Midbrain (tissue), 1 donor: Measurements from ENCODE around the gene KIF6.

Experiments
- DNase-seq: peaks from one replicate; lab custom pipeline; 2025; lab: John Stamatoyannopoulos, UW

The KIF6 gene

GRCh38 chr6:39451831-39452230 lies 273.4 kb downstream of the KIF6 start:
- DNase-seq: no peak

DNA sequence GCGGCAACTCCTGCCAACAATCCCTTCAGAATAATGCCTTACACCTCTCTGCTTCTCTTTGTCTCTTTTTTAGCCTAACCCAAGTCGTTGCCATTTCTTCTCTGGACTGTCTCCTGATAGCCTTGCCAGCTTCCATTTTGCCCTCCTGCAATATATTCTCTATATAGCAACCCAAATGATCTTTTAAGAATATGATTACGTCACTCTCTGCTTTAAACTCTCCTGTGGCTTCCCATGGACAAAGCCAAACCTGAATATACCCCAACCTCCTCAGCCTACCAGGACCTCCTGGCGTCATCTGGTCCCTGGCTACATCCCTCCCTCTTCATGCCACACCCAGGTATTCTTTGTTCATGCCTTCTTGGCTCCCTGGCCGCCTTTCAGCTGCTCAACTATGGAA lies 276.2 kb downstream of the KIF6 start:
- no peak for DNase-seq

DNA sequence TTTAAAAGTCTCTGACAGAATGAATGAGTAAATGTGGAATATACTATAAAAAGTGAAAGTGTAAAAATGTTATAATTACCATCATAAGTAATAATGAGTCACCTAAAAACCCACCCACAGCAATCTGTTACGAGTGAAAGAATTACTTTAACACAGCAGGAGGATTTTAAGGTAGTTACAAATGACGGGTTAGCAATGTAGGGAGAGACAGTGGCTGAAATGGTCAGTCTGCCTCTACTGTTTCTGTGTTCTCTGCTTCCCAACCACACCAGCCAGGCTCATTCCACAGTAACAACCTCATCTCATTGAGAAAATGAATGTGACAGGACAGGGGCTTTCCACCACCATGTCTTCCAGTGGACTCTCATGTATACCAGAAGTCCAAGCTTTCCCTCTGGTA lies 278.3 kb downstream of the KIF6 start:
- no peak for DNase-seq

GRCh38 chr6:39445667-39446066 lies 279.5 kb downstream of the KIF6 start:
- no peak for DNase-seq

- no peak for DNase-seq
Observed at GRCh38 chr6:39444479-39445019, 280.7 kb downstream of the KIF6 start.

DNA sequence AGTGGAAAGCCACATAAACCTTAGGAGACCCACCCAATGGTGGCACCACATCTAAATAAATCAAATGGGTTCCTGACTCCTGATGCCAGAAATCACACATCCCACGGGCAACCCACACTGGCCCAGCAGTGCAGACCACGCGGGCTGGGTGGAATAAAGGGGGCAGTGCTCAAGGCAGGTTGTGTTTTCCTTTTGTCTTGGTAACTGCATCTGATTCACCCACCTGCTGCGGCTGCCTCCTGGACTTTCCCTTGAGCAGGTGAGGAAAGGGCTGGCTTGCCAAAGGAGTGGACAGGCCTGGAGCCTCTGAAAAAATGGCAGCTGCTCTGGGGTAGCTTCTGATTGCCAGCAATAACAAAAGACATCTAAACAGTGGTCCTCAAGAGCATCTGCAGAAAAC lies 283.2 kb downstream of the KIF6 start:
- no peak for DNase-seq

DNA sequence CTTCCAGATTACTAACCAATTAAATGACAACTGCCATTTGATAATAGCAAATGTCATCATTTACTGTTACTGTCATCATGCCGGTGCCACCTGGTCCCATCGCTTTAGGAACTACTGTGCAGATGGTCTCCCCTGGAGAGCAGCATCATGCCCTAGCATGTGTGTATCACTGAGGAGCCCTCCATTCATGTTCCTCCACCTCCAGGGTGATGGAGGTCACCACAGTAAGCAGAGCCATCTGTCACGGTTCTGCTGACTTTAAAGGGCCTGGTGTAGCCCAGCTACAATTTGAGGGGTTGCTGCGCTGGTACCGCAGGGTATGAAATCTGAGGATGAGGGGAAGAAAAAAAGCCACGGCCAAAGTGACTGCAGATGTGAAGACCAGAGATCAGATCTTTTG lies 283.9 kb downstream of the KIF6 start:
- no peak for DNase-seq

GRCh38 chr6:39440039-39440426 lies 285.2 kb downstream of the KIF6 start:
- no peak for DNase-seq

DNA sequence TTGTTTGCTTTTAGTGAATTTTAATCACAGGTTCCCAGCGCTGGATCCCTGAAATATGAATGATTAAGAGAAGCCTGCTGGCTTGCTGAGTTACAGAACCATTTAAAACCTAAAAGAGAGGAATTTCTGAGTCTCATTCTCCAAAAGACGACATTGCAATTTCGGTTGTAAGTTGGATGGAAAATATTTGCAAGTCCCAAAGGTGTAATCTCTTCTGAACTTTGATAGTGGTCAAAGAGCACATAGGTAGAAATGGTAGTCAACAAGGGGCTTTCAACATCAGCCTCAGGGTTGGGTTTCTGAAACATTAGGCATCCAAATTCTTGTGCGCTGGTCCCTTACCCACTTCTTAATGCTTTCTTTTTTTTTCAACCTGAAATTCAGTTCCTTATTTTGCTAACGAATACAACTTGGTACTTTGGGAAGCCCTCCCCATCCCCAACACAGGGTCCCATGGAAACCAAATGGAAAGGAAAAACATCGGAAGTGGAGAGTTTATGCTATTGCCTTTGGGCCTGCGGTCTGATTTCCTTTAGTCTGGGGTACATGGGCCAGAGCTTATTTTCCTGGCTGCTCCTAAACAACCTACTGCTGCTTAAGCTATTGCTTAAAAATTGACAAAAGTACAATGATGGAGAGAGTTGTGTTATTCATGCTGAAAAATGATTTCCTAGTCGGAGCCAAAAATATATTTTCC lies 285.7 kb downstream of the KIF6 start:
- DNase-seq: no peak

DNA sequence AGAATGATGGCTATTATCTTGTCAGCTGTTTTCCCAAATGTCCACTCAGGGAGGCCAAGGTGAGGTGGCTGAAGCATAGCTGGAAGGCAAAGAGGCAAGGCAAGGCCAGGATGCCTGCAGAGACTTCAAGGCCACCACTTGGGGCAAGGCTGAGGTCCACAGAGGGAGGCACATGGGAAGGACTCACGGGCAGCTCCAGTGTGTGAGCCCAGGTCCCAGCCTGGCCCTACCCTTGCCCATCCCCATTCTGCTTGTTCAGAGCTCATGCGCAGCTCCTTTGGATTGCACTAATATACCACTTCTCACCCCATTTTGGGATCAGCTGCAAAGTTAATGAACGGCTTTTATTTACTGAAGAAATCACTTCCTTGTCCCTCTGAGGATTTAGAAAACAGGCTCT lies 291.6 kb downstream of the KIF6 start:
- DNase-seq: no peak

GRCh38 chr6:39432330-39433025 lies 292.7 kb downstream of the KIF6 start:
- no peak for DNase-seq

GRCh38 chr6:39430871-39431523 lies 294.2 kb downstream of the KIF6 start:
- peak; percentile 77 for DNase-seq

DNA sequence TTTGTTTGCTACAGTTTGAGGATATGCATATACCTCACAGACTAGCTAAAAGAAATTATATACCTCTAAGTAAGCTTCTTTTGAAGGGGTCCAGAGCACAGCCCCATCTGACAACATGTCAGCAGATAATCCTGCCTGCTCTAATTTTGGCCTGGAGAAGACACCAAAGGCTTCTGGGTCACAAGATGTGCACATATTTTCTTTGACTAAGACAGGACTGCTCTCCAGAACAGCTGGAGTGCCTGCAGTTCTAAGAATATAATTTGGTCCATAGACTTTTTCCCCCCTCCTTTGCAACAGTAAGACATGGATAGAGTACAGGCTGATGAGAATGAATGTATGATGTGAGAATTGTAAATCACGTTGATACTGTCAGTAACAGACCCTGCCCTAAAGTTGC lies 294.8 kb downstream of the KIF6 start:
- no peak for DNase-seq

DNA sequence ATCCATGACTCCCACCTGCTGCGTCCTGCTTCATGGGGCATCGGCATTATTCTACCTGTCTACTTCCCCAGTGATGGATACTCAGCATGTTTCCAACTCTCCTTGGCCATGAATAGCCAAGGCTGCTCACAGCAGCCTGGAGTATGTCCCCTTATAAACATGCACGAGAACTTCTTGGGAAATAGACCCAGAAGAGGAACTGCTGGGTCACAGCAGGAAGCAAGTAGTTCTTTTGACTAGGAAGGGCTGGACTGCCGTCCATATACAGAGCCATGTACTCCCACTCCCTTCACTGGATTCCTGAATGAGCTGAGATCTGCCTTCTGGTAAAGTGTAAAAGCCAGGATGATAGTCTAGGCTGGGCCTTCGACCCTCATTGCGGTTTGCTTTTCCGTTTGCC lies 296.4 kb downstream of the KIF6 start:
- DNase-seq: no peak

DNA sequence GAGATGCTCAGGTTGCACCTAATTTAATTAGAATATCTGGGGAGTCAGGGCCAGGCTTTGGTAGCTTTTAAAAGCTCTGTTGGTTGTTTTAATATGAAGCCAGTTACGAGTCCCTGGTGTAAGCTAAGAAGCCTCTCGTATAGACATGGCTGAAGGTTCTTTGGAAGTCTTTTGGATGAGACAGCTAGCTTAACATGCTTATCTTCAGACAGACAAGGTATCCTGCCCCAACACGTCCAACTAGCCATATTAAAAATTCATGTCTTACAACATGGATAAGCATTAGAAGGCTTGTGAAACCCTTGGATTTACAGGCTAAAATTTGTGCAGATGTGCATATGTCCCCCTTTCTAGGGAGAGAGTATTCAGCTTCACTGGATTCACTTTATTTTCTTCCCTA lies 297.1 kb downstream of the KIF6 start:
- no peak for DNase-seq

DNA sequence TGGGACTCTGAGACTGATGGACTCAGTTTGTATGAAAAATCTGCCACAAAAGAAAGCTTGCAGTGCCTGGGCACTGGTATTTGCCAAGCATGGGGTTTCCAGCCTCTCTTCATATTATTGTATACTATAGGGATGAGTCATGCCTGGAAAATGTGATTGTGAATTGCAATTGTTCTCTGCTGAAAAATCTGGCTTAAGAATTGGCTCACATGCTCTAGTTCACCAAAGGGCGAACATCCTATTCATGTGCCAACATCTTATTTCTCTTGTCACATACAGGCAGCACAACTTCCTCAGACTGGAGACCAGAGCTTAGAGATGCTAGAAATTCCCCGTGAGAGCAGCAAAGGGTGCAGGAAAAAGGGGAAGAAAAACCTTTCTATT lies 299.1 kb downstream of the KIF6 start:
- no peak for DNase-seq

- no peak for DNase-seq
Observed at GRCh38 chr6:39425346-39426072, 299.7 kb downstream of the KIF6 start.

DNA sequence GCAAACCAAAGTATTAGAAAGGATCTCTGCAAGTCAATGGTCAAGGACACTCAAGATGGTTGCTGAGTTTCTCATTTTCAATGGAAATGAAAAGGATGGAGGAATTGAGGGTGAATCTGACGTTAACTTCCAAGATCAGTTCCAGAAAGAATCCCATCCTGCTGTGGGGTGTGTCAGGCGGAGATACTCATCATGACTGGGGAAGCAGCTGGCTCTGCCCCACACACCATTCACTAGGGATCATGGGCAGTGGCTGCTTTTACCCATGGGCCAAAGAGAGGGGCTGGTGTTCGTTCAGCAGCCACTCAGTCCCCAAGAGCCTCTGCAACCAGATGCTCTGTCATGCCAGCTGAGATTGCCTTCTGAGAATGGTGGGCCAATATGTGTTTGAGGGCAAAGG lies 300.4 kb downstream of the KIF6 start:
- no peak for DNase-seq

GRCh38 chr6:39422238-39422637 lies 303.0 kb downstream of the KIF6 start:
- no peak for DNase-seq

DNA sequence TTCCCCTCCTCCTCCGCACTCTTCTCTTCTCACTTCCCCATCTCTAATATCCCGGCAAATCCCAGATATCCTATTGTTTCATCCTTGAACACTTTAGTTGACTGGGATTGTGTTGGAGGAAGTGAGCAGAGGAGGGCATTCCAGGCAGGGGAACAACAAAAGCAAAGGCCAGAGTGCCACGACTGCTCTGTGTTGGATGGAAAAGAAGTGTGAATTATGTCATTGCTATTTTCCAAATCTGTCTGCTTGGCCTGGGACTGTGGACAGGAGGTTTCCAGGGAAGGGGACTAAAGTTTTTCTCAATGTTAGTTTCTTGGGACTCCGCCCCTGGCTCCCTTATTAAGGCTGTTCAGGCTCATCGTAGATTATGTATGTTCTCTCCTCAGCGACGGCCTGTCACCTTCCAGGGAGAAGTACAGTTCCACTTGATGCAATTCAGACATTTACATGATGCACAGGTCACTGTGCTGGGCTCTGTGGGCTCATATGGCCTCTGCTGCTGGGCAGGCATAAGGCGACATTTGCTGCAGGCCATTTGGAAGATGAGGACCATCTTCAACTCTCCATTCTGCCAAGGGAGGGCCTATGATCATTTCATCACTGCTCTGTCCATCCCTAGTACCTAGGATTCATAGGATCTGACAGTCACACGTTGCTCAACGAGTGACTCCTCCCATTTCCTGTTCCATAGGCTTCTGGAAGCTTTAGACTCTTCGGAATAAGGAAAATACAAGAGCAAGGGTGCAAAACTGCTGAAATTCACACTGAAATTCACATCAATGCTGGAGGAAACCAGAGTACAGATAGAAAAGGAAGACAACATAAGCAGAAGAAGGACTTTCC lies 303.6 kb downstream of the KIF6 start:
- no peak for DNase-seq
